K562 (cell line): Measurements from ENCODE around the gene SECISBP2.

Experiments used
- CBFB ChIP-seq: sonication (generic); formaldehyde crosslinking; IDR thresholded peaks from 2 replicates; pipeline ENCODE4 v1.4.0; 2020; ENCODE audit warnings: mild to moderate bottlenecking, missing genetic modification reagents
- CBX1 ChIP-seq: sonication (generic); IDR thresholded peaks from 2 replicates; pipeline ENCODE4 v1.6.1; 2016; ENCODE audit warnings: antibody characterized with exemption, low read depth, mild to moderate bottlenecking
- CBX2 ChIP-seq: fragments of 200-600 bp; sonication (generic); IDR thresholded peaks from one replicate; pipeline ENCODE4 v1.6.1; 2012; ENCODE audit warnings: mild to moderate bottlenecking, low read length, inconsistent platforms; ENCODE audit not compliant: insufficient read depth, poor library complexity, severe bottlenecking
- ESRRA ChIP-seq: fragments of 450-650 bp; IDR thresholded peaks from 2 replicates; pipeline ENCODE4 v1.6.1; 2014; ENCODE audit warnings: low read depth, mild to moderate bottlenecking, moderate library complexity, borderline replicate concordance
- EZH2 ChIP-seq: IDR thresholded peaks from 2 replicates; pipeline ENCODE4 v1.6.1; 2012; ENCODE audit warnings: low read depth, mild to moderate bottlenecking, inconsistent platforms, low read length, borderline replicate concordance
- GTF2F1 ChIP-seq: IDR thresholded peaks from 2 replicates; pipeline ENCODE4 v1.6.1; 2011; ENCODE audit warnings: low read depth, low read length, improper control_type of control experiment
- MAX ChIP-seq: sonication (generic); formaldehyde crosslinking; IDR thresholded peaks from 2 replicates; pipeline ENCODE4 v1.9.0; 2022; ENCODE audit warnings: mild to moderate bottlenecking, missing genetic modification reagents
- MYBL2 ChIP-seq, 2 experiments: fragments of 450-650 bp in 1 of 2; sonication (generic) in 1 of 2; formaldehyde crosslinking in 1 of 2; IDR thresholded peaks; 2 replicates each; pipeline versions ENCODE4 v1.6.1 to v1.8.1; 2017 to 2022; ENCODE audit warnings: borderline replicate concordance in 1 of 2, inconsistent platforms in 1 of 2, low read depth in 1 of 2, mild to moderate bottlenecking in 1 of 2, missing genetic modification reagents in 1 of 2, moderate library complexity in 1 of 2
- RBFOX2 ChIP-seq: fragments of 200-400 bp; formaldehyde crosslinking; IDR thresholded peaks from 2 replicates; pipeline ENCODE4 v1.6.1; 2017; ENCODE audit warnings: low read depth, mild to moderate bottlenecking, low read length, moderate library complexity
- RCOR1 ChIP-seq, 2 experiments: IDR thresholded peaks; 2 replicates each; pipeline ENCODE4 v1.6.1; 2012; ENCODE audit warnings: low read depth in 2 of 2, low read length in 2 of 2, borderline replicate concordance in 1 of 2, improper control_type of control experiment in 1 of 2
- TBP ChIP-seq: optimal IDR thresholded peaks from 2 replicates; pipeline ENCODE3; 2011; ENCODE audit warnings: low read depth, low read length, improper control_type of control experiment
- ZNF512 ChIP-seq: IDR thresholded peaks from 2 replicates; pipeline ENCODE4 v1.6.1; 2016; ENCODE audit warnings: missing genetic modification characterization, missing compliant biosample characterization
- ZNF561 ChIP-seq: fragments of 450-650 bp; formaldehyde crosslinking; conservative IDR thresholded peaks from 2 replicates; pipeline ENCODE4 v1.4.0; 2020; ENCODE audit warnings: mild to moderate bottlenecking, moderate library complexity
- TF ChIP-seq, protein P1 (sequence below): fragments of 450-650 bp; IDR thresholded peaks from 2 replicates; pipeline ENCODE4 v1.6.1; 2018; ENCODE audit not compliant: partially characterized antibody

- TF ChIP-seq RBFOX2 (no peak), CBFB (no peak), CBX2 (no peak), RCOR1 (IDR thresholded peaks at IDR 0.05; ENCODE audit: borderline replicate concordance in 1 of 2, low read depth in 2 of 2, low read length in 2 of 2) (no peak), ZNF512 (tag) (no peak), ZNF561 (CRISPR knock-in tag) (no peak), GTF2F1 (no peak), MAX (no peak), MYBL2 (IDR thresholded peaks at IDR 0.05; ENCODE audit: low read depth) (no peak), MYBL2 (CRISPR knock-in tag; IDR thresholded peaks at IDR 0.05; ENCODE audit: borderline replicate concordance) (no peak), CBX1 (no peak), TBP (no peak), ESRRA (no peak), EZH2 (no peak)
- TF ChIP-seq, protein P1, sequence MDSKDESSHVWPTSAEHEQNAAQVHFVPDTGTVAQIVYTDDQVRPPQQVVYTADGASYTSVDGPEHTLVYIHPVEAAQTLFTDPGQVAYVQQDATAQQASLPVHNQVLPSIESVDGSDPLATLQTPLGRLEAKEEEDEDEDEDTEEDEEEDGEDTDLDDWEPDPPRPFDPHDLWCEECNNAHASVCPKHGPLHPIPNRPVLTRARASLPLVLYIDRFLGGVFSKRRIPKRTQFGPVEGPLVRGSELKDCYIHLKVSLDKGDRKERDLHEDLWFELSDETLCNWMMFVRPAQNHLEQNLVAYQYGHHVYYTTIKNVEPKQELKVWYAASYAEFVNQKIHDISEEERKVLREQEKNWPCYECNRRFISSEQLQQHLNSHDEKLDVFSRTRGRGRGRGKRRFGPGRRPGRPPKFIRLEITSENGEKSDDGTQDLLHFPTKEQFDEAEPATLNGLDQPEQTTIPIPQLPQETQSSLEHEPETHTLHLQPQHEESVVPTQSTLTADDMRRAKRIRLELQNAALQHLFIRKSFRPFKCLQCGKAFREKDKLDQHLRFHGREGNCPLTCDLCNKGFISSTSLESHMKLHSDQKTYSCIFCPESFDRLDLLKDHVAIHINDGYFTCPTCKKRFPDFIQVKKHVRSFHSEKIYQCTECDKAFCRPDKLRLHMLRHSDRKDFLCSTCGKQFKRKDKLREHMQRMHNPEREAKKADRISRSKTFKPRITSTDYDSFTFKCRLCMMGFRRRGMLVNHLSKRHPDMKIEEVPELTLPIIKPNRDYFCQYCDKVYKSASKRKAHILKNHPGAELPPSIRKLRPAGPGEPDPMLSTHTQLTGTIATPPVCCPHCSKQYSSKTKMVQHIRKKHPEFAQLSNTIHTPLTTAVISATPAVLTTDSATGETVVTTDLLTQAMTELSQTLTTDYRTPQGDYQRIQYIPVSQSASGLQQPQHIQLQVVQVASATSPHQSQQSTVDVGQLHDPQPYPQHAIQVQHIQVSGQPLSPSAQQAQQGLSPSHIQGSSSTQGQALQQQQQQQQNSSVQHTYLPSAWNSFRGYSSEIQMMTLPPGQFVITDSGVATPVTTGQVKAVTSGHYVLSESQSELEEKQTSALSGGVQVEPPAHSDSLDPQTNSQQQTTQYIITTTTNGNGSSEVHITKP = no peak
Measured at GRCh38 chr9:89329917-89330316, 11.6 kb downstream of the SECISBP2 start.
